GM18520 (cell line): ENCODE measurements around the gene CDK15.
"Not testable (repeated sequence)": the region's sequence is repeated elsewhere in the genome, so short reads cannot be mapped to it uniquely, and the experiment has no call there.

Experiments
- ATAC-seq: cut with Tn5 transposase; IDR thresholded peaks from one replicate; pipeline ENCODE4 v1.9.1; 2021; ENCODE audit not compliant: unreplicated experiment

CDK15 gene

DNA sequence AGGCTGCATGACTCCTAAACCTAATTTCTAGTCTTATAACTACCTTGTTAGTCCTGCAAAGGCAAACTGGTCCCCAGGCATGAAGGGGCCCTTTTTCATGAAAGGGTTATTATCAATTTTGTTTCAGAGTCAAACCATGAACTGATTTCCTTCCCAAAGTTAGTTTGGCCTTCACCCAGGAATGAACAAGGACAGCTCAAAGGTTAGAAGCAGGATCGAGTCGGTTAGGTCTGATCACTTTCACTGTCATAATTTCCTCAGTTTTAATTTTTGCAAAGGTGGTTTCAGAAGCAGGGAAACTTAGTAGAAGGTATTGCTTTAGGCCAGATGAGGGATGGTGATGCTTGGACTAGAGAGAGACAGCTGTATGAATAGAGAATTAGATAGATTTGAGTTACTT lies 16.9 kb upstream of the CDK15 start:
- ATAC-seq: no peak

DNA sequence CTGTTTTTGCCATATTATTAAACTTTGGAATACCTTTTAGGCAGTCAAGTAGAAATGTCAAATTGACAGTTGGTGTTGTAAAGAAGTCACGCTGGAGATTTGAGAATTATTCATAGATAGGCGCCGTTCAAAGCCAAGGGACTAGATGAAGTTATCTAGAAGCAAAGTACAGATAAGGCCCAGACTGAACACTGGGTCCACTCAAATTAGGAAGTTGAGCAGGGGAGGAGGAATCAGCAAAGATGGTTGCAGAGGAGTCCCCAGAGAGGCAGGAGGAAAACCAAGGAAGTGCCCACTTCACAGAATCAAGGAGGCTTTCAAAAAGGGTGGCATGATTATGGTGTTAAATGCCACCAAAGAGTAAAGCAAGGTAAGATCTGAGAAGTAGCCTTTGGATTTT lies 16.0 kb upstream of the CDK15 start:
- no peak for ATAC-seq

DNA sequence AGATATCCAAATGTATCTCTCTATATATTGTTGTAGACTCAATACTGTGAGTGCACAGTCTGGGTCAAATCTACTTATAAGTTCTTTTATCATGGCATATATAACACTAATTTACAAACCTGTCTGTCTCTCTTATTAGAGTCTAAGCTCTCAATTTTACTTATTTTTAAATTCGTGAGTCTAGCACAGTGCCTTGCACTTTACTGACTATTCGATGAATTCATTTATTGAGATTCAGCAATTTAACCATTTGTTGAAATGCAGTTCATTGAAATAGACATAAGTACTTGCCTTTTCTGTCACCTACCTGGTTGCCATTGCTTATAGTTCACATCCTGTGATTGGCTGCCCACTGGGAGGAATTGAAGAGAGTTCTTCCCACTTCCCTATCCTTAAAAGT lies 15.3 kb upstream of the CDK15 start:
- no peak for ATAC-seq

DNA sequence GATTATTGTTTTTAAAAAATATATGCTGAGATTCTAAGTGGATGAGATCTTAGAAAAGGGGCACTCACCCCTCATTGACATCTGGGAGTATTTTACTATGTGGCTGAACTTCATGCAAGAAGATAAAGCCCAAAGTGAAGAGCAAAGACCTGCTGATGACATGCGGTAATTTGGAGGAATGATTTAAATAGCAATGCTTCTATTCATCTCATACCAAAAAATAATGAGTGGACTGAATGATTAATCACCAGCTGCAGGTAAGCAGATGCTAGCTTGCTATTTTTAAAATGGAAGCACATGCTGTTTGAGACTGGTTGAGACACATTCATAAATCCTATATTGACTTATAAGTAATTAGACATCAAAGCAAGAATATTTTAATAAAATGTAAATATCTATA lies 12.7 kb upstream of the CDK15 start:
- no peak for ATAC-seq

- ATAC-seq: no peak
These were observed 12.0 kb upstream of the CDK15 start for GRCh38 chr2:201794294-201794693.

DNA sequence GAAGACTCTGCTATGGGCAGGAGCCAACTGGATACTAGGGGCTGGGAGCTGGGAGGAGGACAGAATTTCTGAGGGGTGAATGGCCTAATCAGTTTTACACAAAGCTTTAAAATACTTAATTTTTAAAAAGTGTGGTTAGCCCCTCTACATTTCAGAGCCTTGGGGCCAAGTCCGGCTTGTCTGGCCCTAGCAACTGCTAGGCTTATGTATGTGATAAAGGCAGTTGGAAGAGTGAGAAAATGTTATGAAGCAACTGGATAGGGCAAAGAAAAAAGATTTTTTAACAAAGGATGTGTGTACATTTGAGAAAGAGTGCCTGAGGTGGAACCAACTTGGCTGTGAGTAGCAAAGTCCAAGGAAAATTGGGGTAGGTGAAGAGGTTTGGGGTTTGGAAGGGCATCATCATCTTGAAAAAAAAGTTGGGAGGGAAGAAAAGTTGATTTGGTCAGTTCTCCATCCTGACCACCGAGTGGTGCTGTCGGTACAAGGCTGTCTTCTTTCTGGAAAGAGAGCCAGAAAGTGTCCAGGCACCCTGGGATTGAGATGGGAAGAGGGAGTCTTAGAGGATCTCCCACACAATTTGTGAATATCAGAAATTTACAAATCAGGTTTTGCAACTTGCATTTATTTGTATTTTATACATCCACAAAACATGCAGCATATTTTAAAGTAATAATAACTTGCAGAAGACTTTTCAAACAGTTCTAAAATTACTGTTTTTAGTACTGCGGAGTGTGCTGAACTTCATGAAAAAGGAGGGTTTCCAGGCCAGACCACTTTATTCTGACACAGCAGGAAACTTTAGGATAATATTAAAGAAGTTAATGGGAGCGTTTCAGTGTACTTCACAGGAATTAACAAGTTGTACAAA lies 10.5 kb upstream of the CDK15 start:
- ATAC-seq: no peak

- ATAC-seq: no peak
These were observed 9.9 kb upstream of the CDK15 start for GRCh38 chr2:201796478-201796865.

DNA sequence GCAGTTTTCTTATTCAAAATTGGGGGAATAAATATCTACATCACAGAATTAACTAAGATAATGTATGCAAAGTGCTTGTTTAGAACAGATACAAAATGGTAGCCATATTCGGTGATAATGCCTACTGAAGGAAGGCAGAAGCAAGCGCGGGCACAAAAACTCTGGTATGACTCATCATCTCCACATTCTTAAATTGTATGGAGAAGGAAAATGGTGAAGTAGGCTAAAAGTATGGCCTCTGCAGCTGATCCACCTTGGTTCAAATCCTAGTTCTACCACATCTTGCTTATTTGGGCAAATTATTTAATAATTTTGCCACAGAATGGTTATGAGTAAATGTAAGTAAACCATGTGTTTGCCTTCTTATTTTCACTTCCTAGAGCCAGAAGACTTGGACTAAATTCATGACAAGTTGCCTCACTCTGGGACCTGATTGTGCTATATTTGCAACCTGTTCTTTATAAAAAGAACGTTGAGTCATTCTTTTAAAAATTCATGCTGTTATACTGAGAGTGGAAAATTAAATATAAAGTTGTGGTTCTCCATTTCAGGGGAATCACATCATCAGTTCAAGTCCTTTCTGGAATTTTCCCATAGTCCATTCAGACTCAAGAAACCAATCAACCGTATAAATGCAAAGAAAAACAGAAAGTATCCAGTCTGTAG lies 9.0 kb upstream of the CDK15 start:
- ATAC-seq: no peak

GRCh38 chr2:201798252-201798913 lies 8.0 kb upstream of the CDK15 start:
- ATAC-seq: no peak

DNA sequence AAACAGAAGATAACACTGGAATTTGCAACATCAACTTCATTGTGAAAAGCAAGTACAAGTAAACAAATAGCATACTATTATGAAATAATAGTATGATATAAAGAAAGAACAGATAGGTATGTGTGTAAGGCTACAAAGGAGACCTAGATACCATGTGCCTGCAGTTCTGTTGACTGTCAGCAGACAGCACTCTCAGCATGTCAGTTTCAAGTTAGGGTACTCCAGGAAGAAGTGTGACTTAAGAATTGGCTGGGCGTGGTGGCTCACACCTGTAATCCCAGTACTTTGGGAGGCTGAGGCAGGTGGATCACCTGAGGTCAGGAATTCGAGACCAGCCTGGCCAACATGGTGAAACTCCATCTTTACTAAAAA lies 7.4 kb upstream of the CDK15 start:
- ATAC-seq: not testable (repeated sequence)

- no peak for ATAC-seq
These were observed 1.2 kb downstream of the CDK15 start for GRCh38 chr2:201807452-201807999.

DNA sequence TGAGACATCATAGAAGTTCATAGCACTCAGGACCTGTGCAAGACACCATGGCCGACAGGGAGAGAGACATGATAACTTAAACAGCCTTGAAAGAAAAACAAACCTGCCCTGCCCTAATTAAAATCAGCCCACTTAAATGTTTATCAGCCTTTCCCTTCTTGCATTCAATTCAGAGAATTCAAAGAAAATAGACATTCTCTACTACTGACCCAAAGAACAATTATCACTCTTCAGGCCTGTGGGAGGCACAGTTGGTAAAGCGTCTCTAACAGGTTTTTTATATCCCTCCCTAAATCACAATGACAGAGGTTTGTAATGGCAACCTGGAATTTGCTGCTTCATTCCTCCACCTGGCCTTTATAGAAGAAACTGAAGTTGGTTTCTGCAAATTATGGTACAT lies 1.7 kb downstream of the CDK15 start:
- ATAC-seq: no peak

DNA sequence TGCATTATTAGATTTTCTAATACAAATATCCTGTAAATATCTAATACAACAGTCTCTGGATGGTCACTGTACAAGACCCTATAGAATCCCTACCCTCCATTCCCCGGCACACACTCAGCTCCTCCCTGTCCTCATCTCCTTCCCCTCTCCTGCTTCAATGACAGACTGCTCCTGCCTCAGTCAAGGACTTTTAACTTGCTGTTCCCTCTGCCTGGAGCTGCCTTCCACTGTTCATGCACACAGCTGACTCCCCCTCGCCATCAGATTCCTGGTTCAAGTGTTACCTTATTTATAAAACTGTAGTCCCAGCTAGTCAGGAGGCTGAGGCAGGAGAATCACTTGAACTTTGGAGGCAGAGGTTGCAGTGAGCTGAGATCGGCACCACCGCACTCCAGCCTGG lies 3.3 kb downstream of the CDK15 start:
- no peak for ATAC-seq

DNA sequence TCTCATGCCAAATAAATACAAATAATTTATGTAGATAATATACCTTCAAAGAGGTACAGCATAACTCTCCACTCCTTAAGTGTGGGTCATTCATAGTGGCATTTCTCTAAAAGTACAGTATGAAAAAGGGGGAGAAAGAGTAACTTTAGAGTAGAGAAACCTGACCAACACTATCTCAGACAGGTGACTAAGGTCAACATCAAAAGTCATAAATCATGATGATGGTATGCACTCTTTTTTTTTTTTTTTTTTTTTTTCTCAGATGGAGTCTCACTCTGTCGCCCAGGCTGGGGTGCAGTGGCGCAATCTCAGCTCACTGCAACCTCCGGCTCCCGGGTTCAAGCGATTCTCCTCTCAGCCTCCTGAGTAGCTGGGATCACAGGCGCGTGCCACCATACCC lies 4.3 kb downstream of the CDK15 start:
- not testable (repeated sequence) for ATAC-seq

GRCh38 chr2:201813996-201814760 lies 7.8 kb downstream of the CDK15 start:
- ATAC-seq: no peak

DNA sequence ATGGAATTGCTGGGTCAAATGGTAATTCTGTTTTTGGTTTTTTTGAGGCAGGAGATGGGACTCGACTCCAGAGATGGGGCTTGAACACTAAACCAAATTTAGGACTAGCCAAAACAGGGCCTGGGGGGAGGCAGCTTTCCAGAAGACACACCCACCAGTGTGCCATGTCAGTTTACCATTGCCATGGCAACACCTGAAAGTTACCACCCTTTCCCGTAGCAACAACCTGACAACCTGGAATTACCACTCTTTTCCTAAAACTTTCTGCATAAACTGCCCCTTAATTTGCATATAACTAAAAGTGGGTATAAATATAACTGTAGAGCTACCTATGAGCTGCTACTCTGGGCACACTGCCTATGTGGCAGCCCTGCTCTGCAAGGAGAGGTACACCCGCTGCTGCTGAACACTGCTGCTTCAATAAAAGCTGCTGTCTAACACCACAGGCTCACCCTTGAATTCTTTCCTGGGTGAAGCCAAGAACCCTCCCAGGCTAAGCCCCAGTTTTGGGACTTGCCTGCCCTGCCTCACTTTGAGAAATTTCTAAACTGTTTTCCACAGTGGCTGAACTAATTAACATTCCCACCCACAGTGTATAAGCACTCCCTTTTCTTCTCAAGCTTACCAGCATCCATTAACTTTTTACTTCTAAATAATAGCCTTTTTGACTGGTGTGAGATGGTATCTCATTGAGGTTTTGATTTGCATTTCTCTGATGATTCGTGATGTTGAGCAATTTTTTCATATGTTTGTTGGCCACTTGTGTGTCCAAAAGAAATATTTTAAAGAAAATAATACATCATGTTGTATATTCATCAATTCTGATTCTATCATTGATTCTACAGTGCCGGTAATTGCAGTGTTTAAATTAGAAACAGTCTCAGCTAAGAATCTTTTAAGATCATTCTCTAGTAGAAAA lies 10.6 kb downstream of the CDK15 start:
- ATAC-seq: no peak

DNA sequence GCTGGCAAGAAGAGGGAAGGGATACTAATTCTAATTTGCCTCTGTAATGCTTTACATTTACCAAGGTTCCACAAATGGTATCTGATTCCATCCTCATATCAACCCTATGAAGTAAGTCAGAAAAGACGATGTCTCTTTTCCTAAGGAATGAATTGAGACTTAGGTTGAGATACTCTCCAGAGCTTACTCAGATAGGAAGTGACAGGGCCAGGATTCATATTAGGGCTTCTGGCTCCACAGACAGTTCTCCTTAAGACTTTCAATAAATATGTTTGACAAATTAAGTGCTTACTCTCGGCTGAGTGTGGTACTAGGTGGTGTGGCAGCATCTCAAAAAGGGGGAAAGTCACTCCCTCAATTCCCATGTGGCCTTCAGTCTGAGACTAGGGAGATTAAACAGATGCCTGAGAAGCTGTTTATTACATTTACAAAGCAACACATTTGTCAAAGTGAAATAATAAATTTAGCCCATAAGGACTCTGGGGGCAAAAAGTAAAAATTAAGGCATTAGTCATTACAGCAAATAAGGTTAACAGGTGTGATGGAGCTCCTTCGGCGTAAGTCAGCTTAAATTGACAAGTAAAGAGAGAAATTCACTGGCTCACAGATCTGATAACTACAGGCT lies 14.2 kb downstream of the CDK15 start:
- no peak for ATAC-seq

- no peak for ATAC-seq
These were observed 14.7 kb downstream of the CDK15 start for GRCh38 chr2:201821080-201821479.

DNA sequence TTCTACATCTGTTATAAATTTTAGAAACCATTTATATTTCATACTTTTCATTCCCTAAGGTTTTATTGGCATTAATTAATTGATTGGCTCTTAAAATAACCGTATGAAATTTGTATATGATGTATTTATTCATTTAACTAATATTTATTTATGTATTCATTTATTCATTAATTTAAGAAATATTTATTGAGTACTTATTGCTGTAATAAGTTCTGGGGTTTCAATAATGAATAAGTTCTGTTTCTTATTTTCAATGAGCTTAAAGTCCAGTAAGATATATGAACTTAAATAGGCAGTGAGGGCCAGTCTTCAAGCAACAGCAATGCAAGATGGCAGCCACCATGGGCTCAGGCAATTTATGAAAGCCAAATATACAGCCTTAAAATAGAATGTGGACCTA lies 17.9 kb downstream of the CDK15 start:
- ATAC-seq: no peak

DNA sequence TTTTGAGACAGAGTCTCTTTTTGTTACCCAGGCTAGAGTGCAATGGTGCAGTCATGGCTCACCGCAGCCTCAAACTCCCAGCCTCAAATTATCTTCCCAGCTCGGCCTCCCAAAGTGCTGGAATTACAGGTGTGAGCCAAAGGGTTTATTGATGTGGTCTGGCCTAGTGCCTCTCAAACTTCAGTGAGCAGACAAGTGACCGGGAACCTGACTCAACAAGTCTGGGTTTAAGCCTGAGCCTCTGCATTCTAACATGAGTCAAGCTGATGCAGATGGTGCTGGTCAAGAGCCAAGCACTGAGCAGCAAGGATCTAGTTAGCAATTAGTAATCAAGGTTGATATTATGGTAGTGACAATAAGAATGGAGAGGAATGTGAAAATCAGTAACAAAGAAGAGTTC lies 21.3 kb downstream of the CDK15 start:
- no peak for ATAC-seq
